GM18870 (cell line): ENCODE results near the gene HOXD4.

Source experiments
- ATAC-seq: cut with Tn5 transposase; IDR thresholded peaks from one replicate; pipeline ENCODE4 v1.9.1; 2021; ENCODE audit warnings: moderate library complexity; ENCODE audit not compliant: unreplicated experiment

HOXD4 gene

GRCh38 chr2:176170602-176171305 lies 19.4 kb downstream of the HOXD4 start:
- no peak for ATAC-seq

DNA sequence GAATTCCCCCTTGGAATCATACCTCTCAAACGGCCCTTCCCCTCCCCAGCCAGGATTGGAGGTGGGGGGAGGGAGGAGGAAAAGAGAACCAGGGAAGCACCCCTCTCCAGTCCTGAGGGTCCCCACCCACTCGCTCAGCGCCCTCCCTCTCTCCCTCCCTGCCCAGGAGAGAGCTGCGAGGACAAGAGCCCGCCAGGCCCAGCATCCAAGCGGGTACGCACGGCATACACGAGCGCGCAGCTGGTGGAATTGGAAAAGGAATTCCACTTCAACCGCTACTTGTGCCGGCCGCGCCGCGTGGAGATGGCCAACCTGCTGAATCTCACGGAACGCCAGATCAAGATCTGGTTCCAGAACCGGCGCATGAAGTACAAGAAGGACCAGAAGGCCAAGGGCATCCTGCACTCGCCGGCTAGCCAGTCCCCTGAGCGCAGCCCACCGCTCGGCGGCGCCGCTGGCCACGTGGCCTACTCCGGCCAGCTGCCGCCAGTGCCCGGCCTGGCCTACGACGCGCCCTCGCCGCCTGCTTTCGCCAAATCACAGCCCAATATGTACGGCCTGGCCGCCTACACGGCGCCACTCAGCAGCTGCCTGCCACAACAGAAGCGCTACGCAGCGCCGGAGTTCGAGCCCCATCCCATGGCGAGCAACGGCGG lies 20.1 kb downstream of the HOXD4 start:
- no peak for ATAC-seq

DNA sequence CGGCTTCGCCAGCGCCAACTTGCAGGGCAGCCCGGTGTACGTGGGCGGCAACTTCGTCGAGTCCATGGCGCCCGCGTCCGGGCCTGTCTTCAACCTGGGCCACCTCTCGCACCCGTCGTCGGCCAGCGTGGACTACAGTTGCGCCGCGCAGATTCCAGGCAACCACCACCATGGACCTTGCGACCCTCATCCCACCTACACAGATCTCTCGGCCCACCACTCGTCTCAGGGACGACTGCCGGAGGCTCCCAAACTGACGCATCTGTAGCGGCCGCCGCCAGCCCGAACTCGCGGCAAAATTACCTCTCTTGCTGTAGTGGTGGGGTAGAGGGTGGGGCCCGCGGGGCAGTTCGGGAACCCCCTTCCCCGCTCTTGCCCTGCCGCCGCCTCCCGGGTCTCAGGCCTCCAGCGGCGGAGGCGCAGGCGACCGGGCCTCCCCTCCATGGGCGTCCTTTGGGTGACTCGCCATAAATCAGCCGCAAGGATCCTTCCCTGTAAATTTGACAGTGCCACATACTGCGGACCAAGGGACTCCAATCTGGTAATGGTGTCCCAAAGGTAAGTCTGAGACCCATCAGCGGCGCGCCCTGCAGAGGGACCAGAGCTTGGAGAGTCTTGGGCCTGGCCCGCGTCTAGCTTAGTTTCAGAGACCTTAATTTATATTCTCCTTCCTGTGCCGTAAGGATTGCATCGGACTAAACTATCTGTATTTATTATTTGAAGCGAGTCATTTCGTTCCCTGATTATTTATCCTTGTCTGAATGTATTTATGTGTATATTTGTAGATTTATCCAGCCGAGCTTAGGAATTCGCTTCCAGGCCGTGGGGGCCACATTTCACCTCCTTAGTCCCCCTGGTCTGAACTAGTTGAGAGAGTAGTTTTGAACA lies 20.9 kb downstream of the HOXD4 start:
- ATAC-seq: no peak

GRCh38 chr2:176172895-176173566 lies 21.7 kb downstream of the HOXD4 start:
- ATAC-seq: no peak

- no peak for ATAC-seq
These were observed 22.4 kb downstream of the HOXD4 start for GRCh38 chr2:176173567-176174381.

- no peak for ATAC-seq
These were observed 23.1 kb downstream of the HOXD4 start for GRCh38 chr2:176174382-176174823.

GRCh38 chr2:176174824-176175708 lies 23.7 kb downstream of the HOXD4 start:
- no peak for ATAC-seq

DNA sequence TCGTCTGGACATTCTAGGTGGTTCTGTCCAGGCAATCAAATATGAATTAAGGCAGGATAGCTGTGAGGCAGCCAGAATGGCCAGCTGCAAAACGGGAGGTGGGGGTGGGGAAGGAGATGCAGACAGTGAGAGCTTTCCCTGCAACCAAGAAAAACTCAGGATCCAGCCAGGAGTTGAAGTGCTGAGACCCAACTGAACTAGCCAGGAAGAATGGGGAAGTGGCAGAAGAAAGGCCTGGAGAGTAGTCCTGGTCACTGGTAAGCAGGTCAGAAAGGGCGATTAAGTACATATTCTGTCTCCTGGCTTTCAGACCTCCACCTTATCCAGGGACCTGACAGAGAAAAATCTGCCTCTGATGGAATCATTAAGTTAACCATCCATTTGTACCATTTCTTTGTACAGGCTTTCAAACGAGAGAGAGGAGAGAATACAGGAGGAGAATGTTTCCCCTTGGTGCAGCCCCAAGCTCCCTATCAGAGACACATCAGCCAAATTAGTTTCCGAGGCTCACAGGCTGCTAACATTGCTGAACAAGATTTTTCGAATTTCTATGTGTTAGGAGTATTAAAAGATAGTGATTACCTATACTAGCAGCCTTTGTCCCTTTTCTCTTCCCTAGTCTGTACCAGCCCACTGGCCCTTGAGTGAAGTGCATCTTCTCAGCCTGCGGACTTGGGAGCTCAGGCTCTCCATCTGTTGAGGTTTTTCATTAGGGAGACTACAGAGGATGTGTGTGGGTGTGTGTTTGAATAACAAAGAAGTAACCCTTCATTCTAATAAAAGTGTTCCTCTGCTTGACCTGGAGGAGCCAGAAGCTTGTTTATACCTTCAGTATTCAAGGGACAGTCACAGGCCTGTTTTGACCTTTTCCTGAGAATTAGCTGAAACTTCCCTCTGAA lies 24.6 kb downstream of the HOXD4 start:
- ATAC-seq: no peak

GRCh38 chr2:176177580-176178037 lies 26.3 kb downstream of the HOXD4 start:
- no peak for ATAC-seq

GRCh38 chr2:176178038-176178756 lies 26.8 kb downstream of the HOXD4 start:
- ATAC-seq: no peak

DNA sequence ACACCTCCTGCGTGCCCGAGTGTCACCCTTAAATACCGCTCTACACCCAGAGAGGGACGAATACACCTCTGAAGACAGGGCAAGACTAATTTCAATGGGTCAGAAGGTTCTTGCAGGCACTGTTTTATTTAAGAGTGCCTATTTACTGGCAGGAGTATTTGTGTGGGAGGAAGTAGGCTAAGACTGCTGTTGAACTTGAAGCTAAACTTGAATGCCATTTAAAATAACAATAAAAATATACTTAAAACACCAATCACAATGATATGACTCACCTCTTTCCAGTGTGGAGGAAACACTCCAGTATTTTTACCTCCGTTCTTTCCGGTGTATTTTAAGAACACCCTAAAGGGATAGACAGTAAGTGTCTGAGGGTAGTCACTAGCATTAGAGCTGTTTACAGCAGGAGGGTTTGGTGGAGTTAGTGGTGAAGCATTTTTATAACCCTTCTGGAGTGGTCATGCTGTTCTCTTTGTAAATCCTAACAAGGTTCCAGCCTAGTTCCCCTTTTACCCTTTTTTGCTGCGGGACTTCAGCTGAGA lies 27.5 kb downstream of the HOXD4 start:
- no peak for ATAC-seq

DNA sequence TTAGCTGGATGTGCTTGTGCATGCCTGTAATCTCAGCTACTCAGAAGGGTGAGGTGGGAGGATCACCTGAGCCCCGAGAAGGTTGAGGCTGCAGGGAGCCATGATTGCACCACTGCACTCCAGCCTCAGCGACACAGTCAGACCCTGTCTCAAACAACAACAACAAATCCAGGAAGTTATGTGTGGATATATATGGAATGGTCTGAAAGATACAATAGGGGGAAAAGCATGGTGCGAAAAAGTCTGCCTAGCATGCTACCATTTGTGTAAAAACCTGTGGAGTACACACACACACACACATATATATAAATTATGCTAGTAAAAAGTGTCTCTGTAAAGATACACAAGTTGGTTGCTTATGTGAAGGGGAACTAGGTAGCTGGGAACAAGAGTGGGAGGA lies 30.2 kb downstream of the HOXD4 start:
- no peak for ATAC-seq

DNA sequence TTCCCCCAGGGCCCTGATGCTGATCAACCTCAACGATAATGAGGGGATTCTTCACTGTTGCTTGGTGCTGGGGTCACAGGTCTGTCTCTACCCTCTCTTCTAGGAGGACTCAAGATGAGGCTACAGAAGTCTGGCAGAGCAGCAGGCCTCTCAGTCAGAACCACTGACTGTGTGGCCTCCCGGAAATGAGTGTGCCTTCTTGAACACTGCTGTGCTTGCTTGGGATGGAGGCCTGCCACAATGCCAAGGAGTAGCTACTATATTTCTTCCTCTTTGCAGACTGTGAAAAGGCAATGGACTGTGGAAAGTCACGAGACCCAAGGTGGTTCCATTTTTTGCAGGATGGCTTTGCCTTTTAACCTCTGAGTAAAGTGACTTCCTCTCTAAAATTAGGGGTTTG lies 31.3 kb downstream of the HOXD4 start:
- no peak for ATAC-seq

DNA sequence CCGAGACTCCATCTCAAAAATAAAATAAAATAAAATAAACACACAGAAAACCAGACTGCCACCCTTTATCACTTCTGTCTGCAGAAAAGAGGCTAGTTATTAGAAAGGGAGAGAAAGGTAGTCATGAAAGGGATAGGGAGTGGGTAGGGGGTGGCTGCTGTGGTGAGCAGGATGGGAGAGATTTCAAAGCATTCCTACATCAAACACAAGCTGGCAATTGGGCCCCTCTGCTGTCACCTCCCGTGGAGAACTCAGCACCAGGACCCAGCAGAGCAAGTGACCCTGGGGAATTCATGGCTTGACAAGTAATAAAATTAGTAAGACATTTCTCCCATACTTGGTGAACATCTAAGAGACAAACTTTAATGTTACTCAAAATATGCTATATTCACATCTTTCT lies 33.4 kb downstream of the HOXD4 start:
- ATAC-seq: no peak

DNA sequence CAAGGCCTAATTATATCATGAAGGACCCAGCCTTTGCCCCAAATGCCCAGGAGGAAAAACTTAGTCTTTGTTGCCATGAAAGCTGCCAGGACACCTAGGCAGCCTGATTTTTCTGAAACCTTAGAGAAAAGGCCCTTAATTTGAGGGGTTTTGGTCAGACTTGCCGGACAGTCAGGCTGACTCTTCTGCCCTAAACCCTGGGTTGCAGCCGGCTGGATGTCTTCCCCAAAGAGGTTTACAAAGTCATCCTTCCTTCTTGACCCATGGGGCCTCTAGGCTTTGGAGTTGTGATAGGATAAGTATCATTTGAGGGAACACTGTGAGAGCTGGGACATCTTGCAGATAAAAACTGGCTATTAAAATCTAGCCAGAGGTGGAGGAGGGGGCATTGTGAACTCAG lies 34.7 kb downstream of the HOXD4 start:
- ATAC-seq: no peak

GRCh38 chr2:176187200-176187898 lies 36.0 kb downstream of the HOXD4 start:
- no peak for ATAC-seq
